HepG2 (cell line): ENCODE measurements around the gene KCNK18. TPM values are rescaled to one million over a fixed set of nuclear protein-coding genes. Genes with fewer than 3 reads are reported as not detected.

Experiments used
- ATAC-seq: fragments of 200-7000 bp; cut with Tn5 transposase; 3 replicates; pipeline ENCODE4 v1.9.1; 2020; ENCODE audit warnings: mild to moderate bottlenecking, moderate library complexity
- BruUV-seq: library from RNA; stranded (reverse); fragments of 400-500 nt; replicated peaks from 2 replicates; lab custom pipeline; 2021; lab: Mats Ljungman, UMichigan
- CTCF ChIA-PET: fragments of 300-600 bp; formaldehyde crosslinking; extraction: SDS; loops from one replicate; lab custom pipeline; 2021; ENCODE audit warnings: low total read pairs, inconsistent platforms, low intra/inter-chr PET ratio; lab: Yijun Ruan, JAX
- POLR2A ChIA-PET: fragments of 350-600 bp; sonication (Branson Sonifier 250); formaldehyde crosslinking; loops from one replicate; lab custom pipeline; 2020; ENCODE audit warnings: antibody characterized with exemption, inconsistent platforms; lab: Yijun Ruan, JAX
- DNase-seq: peaks from one replicate; pipeline ENCODE4 v3.0.0-alpha.2; 2015; ENCODE audit warnings: low spot score
- FAIRE-seq: peaks from 3 replicates; lab custom pipeline; 2011; peaks lifted over from hg19 to GRCh38; lab: Jason Lieb, UNC
- H2AFZ ChIP-seq: one replicate; pipeline ENCODE4 v1.6.1; 2011; ENCODE audit warnings: low read length, inconsistent platforms
- H3K27ac ChIP-seq: fragments of 300-600 bp; 3 replicates; pipeline ENCODE4 v1.8.0; 2011; ENCODE audit warnings: mixed run types, mild to moderate bottlenecking, mixed read lengths, low read length, inconsistent platforms; ENCODE audit not compliant: insufficient read depth; ENCODE audit errors: extremely low read length
- H3K27me3 ChIP-seq, 2 experiments: fragments of 200-600 bp in 1 of 2; 2 replicates in 1 of 2; 3 replicates in 1 of 2; pipeline versions ENCODE4 v1.6.0 to v1.8.0; 2011; ENCODE audit warnings: low read length in 2 of 2, mild to moderate bottlenecking in 2 of 2, moderate library complexity in 2 of 2, inconsistent platforms in 1 of 2; ENCODE audit not compliant: insufficient read depth in 2 of 2, control insufficient read depth in 1 of 2
- H3K36me3 ChIP-seq, 2 experiments: fragments of 200-600 bp in 1 of 2; replicated peaks in 1 of 2; 2 replicates in 1 of 2; 3 replicates in 1 of 2; pipeline versions ENCODE4 v1.5.1 to v1.8.0; 2011; ENCODE audit warnings: low read length in 2 of 2, inconsistent platforms in 1 of 2; ENCODE audit not compliant: insufficient read depth in 2 of 2, control insufficient read depth in 1 of 2
- H3K4me1 ChIP-seq: 2 replicates; pipeline ENCODE4 v1.5.1; 2012; ENCODE audit warnings: low read length, inconsistent platforms; ENCODE audit not compliant: insufficient read depth
- H3K4me2 ChIP-seq: 2 replicates; pipeline ENCODE4 v1.6.0; 2011; ENCODE audit warnings: low read depth, low read length, inconsistent platforms
- H3K4me3 ChIP-seq, 3 experiments: fragments of 200-600 bp in 1 of 3; sonication (generic), shearing (Covaris generic) in 1 of 3; replicated peaks in 1 of 3; 2 replicates each; pipeline ENCODE4 v1.5.1; 2011 to 2016; ENCODE audit warnings: low read length in 3 of 3, inconsistent platforms in 2 of 3, low read depth in 2 of 3, mild to moderate bottlenecking in 2 of 3, control low read depth in 1 of 3, mixed read lengths in 1 of 3; ENCODE audit not compliant: insufficient read depth in 1 of 3
- H3K79me2 ChIP-seq: one replicate; pipeline ENCODE4 v1.6.1; 2011; ENCODE audit warnings: low read length, inconsistent platforms; ENCODE audit not compliant: insufficient read depth
- H3K9ac ChIP-seq: 2 replicates; pipeline ENCODE4 v1.6.0; 2011; ENCODE audit warnings: mild to moderate bottlenecking, low read depth, low read length, inconsistent platforms; ENCODE audit not compliant: insufficient read depth
- H3K9me3 ChIP-seq: 2 replicates; pipeline ENCODE4 v1.5.1; 2012; ENCODE audit warnings: mild to moderate bottlenecking, low read length
- H4K20me1 ChIP-seq: 2 replicates; pipeline ENCODE4 v1.6.0; 2011; ENCODE audit warnings: inconsistent platforms, mild to moderate bottlenecking, low read length, moderate library complexity; ENCODE audit not compliant: insufficient read depth
- CBX2 ChIP-seq, 2 experiments: fragments of 200-600 bp in 1 of 2; sonication (generic); formaldehyde crosslinking in 1 of 2; IDR thresholded peaks; 2 replicates each; pipeline versions ENCODE4 v1.7.0 to v1.8.1; 2018 to 2022; ENCODE audit warnings: low read depth in 2 of 2, low read length in 1 of 2, mild to moderate bottlenecking in 1 of 2, missing genetic modification reagents in 1 of 2
- CREB1 ChIP-seq, 2 experiments: fragments of 450-650 bp in 1 of 2; IDR thresholded peaks; 2 replicates each; pipeline ENCODE4 v1.6.1; 2016 to 2017; ENCODE audit warnings: control low read depth in 1 of 2, mild to moderate bottlenecking in 1 of 2, missing compliant biosample characterization in 1 of 2, missing genetic modification characterization in 1 of 2
- EZH2 ChIP-seq: conservative IDR thresholded peaks from 2 replicates; pipeline ENCODE4 v1.6.1; 2012; ENCODE audit warnings: mild to moderate bottlenecking, low read depth, low read length, moderate library complexity
- HNRNPH1 ChIP-seq: fragments of 200-400 bp; formaldehyde crosslinking; optimal IDR thresholded peaks from 2 replicates; pipeline ENCODE3; 2017; ENCODE audit warnings: mild to moderate bottlenecking, low read depth, low read length
- ISX ChIP-seq: sonication (generic); formaldehyde crosslinking; conservative IDR thresholded peaks from 2 replicates; pipeline ENCODE4 v1.5.0; 2020; ENCODE audit warnings: missing genetic modification reagents
- PHF21A ChIP-seq: sonication (generic); formaldehyde crosslinking; IDR thresholded peaks from 2 replicates; pipeline ENCODE4 v1.5.0; 2020; ENCODE audit warnings: mild to moderate bottlenecking, missing genetic modification reagents
- ZNF790 ChIP-seq: sonication (generic); formaldehyde crosslinking; IDR thresholded peaks from 2 replicates; pipeline ENCODE4 v1.8.0; 2022; ENCODE audit warnings: missing genetic modification reagents, mild to moderate bottlenecking, borderline replicate concordance
- WGBS: methylation state at CpG from one replicate; pipeline ENCODE4 v1.1.6; 2017; ENCODE audit warnings: low lambda C conversion rate; 5-methylcytosine and 5-hydroxymethylcytosine counted together
- in situ Hi-C: cut with HindIII; loops from 2 replicates; pipeline ENCODE4 v1.10.0; 2017; ENCODE audit warnings: low pct_unique_long_range_greater_than_20kb; ENCODE audit not compliant: extremely low pct_ligation_motif_present
- intact Hi-C: fragments of 100-400 bp; cut with micrococcal nuclease; formaldehyde crosslinking; loops from one replicate; pipeline ENCODE4 v1.10.0; 2022; ENCODE audit not compliant: unreplicated experiment
- polyA plus RNA-seq, 8 experiments: library from polyadenylated mRNA; depleted of rRNA in 3 of 8; stranded (reverse) in 7 of 8; unstranded in 1 of 8; fragments of >200 nt; fragmentation: Illumina TruSeq in 4 of 8; extraction: Trizol in 4 of 8; gene quantifications; 2 replicates each; pipeline versions ENCODE4 v1.2.1 to v1.2.3, GENCODE V29; 2011 to 2016; ENCODE audit warnings: low read depth in 4 of 8, missing spikeins in 1 of 8, mixed read lengths in 1 of 8; ENCODE audit not compliant: insufficient read depth in 1 of 8
- total RNA-seq, 5 experiments: library from RNA; depleted of rRNA; stranded (reverse); fragments of >200 nt; fragmentation: Illumina TruSeq; extraction: Trizol; gene quantifications; 2 replicates each; pipeline ENCODE4 v1.2.3, GENCODE V29; 2016; ENCODE audit warnings: low read depth in 1 of 5

Gene KCNK18
- total and polyA plus RNA-seq, 2 of the 13 experiments (the other 11 are each of a cell fraction or from before 2014, with no cell fraction given) = not detected

GRCh38 chr10:117240621-117241529 is 43.6 kb downstream of the KCNK18 start, which contains the start of gene SLC18A2 (continued):
- TF ChIP-seq HNRNPH1 (no peak), PHF21A (CRISPR knock-in tag) (no peak), ISX (CRISPR knock-in tag) (no peak), CREB1 (IDR thresholded peaks at IDR 0.05) (peak; percentile 84; the same call in 1 of the 2 replicates), CREB1 (CRISPR knock-in tag; IDR thresholded peaks at IDR 0.05) (no peak)

GRCh38 chr10:117241541-117242462 is 44.5 kb downstream of the KCNK18 start:
- CTCF ChIA-PET = no interaction called here
- H3K27ac ChIP-seq = no peak overlapping the region
- intact Hi-C loops = no loop called here
- no peaks in the 10 kb centered on the region for H4K20me1 ChIP-seq
- POLR2A ChIA-PET = no interaction called here
- 0 out of 2 replicates have a peak, but pooled peaks cover 7% of the 10 kb centered on the region for H3K4me1 ChIP-seq
- no peak overlapping the region for H3K9ac ChIP-seq
- DNase-seq = no peak
- H3K36me3 ChIP-seq = no peaks in the 10 kb centered on the region
- H3K27me3 ChIP-seq = peaks cover 9 to 69% of the 10 kb centered on the region in 2 experiments; a peak in 4 of 5 replicates
- FAIRE-seq = no peak
- peak overlapping the region; percentile 65; the same call in 1 of the 2 replicates for H3K4me2 ChIP-seq
- peak; percentile 71 for ATAC-seq
- WGBS = 41% methylated on average over 18 of the region's 56 CpGs
- H3K9me3 ChIP-seq = no peaks in the 10 kb centered on the region
- in situ Hi-C loops = no loop called here
- BruUV-seq = no TSS peak
- no peak overlapping the region for H2AFZ ChIP-seq
- no peaks in the 10 kb centered on the region for H3K79me2 ChIP-seq
- H3K4me3 ChIP-seq = peak overlapping the region in 2 of 3 experiments; percentile 16 to 57; a peak in 3 of 6 replicates
- TF ChIP-seq ZNF790 (CRISPR knock-in tag) = no peak
- TF ChIP-seq EZH2 = 0 out of 2 replicates have a peak, but pooled peaks have one; percentile 60
- peak; percentile 93 for TF ChIP-seq CBX2 (IDR thresholded peaks at IDR 0.05; ENCODE audit: low read depth, low read length)
- no peak for TF ChIP-seq CBX2 (CRISPR knock-in tag; IDR thresholded peaks at IDR 0.05; ENCODE audit: low read depth)
- TF ChIP-seq, all 625 proteins: peak for 2
